ENCODE measurements around the gene SCNN1B.
"Not testable (repeated sequence)": the region's sequence is repeated elsewhere in the genome, so short reads cannot be mapped to it uniquely, and the experiment has no call there.

Gene SCNN1B

DNA sequence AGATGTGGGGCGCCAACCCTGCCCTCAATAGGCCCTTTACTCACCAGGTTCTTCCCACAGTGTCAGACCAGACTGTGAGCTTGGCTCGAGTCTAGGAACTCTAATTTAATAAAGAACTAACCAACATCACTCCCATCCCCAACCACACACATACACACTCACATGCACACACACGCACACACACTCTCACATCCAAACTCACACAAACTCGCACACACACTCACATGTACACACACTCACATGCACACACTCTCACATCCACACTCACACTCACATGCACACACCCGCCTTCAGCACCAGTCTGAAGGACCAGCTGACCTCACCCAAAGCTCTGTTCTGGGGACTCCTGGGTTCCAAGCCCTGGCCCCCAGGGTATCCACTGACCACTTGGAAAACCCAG, 87.1 kb downstream of the SCNN1B start:
- Mint-ChIP-seq H3K9me3 (no peaks in the 10 kb centered on the region), H3K4me3 (no peak overlapping the region), H3K27ac (no peak overlapping the region), H3K27me3 (ENCODE audit: low read depth) (no peaks in the 10 kb centered on the region), H3K36me3 (ENCODE audit: low read depth) (peaks cover 44% of the 10 kb centered on the region), H3K4me1 (no peaks in the 10 kb centered on the region)
- TF ChIP-seq, protein P1, sequence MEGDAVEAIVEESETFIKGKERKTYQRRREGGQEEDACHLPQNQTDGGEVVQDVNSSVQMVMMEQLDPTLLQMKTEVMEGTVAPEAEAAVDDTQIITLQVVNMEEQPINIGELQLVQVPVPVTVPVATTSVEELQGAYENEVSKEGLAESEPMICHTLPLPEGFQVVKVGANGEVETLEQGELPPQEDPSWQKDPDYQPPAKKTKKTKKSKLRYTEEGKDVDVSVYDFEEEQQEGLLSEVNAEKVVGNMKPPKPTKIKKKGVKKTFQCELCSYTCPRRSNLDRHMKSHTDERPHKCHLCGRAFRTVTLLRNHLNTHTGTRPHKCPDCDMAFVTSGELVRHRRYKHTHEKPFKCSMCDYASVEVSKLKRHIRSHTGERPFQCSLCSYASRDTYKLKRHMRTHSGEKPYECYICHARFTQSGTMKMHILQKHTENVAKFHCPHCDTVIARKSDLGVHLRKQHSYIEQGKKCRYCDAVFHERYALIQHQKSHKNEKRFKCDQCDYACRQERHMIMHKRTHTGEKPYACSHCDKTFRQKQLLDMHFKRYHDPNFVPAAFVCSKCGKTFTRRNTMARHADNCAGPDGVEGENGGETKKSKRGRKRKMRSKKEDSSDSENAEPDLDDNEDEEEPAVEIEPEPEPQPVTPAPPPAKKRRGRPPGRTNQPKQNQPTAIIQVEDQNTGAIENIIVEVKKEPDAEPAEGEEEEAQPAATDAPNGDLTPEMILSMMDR (IDR thresholded peaks at IDR 0.05; ENCODE audit: unreplicated experiment in 3 of 3), result no peak

DNA sequence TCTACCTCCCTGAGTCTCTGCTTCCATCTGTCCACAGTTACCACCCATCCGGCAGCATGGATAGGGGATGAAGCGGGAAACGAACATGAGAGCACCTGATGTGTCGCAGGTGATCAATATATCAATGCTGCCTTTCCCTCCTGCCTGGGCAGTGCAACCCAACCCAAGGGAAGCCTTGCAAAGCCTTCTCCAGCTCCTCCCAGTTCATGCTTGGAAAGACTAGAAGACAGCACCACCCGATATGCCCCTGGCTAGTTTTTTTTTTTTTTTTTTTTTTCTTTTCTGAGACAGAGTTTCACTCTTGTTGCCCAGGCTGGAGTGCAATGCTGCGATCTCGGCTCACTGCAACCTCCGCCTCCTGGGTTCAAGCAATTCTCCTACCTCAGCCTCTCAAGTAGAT, 87.8 kb downstream of the SCNN1B start:
- H3K27me3 Mint-ChIP-seq (ENCODE audit: low read depth); H3K4me3 Mint-ChIP-seq; H3K27ac Mint-ChIP-seq; H3K9me3 Mint-ChIP-seq; H3K4me1 Mint-ChIP-seq: not testable (repeated sequence)
- H3K36me3 Mint-ChIP-seq (ENCODE audit: low read depth), result peaks cover 48% of the 10 kb centered on the region

DNA sequence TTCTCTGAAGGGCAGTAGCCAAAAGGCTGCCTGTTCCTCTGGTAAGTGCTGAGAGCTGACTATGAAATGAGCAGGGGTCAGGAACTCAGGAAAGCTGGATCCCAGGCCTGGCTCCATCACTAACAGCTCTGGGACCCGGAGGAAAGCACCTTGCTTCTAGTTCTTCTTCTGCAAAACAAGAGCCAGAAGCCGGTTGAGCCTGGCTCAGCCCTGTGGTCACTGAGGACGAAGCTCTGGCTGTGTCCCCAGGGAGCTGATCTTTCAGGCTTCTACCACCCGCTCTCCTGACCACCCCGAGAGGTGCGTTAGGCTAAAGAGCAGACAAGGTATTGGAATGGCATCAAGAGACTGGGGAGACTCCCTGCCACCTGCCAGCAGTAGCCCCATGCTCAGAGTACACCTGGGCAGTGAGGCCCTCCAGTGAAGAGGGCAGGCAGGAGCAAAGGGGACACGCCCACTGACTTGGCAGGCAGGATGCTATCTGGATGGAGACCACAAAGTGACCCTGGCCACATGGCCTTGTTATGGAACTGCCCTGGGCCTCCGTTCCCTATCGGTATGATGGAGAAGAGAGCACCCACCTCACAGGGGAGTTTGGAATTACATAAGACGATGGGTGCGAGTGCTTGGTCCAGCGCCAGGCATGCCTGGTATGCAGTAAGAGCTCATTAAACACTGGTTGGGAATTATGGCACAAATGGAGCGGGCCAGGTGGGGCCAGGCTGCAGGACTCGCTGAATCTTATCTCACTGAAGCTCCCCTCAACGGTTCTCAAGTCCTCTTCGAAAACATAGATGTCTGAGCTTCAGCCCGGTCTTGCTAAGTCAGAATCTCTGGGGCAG, 89.5 kb downstream of the SCNN1B start:
- H3K27me3 Mint-ChIP-seq (ENCODE audit: low read depth), result no peaks in the 10 kb centered on the region
- H3K36me3 Mint-ChIP-seq (ENCODE audit: low read depth), result peaks cover 57% of the 10 kb centered on the region
- no peak overlapping the region for H3K27ac Mint-ChIP-seq
- no peaks in the 10 kb centered on the region for H3K4me1 Mint-ChIP-seq
- no peak overlapping the region for H3K4me3 Mint-ChIP-seq
- no peaks in the 10 kb centered on the region for H3K9me3 Mint-ChIP-seq
- TF ChIP-seq, protein P1 (IDR thresholded peaks at IDR 0.05; ENCODE audit: unreplicated experiment in 3 of 3), result no peak

DNA sequence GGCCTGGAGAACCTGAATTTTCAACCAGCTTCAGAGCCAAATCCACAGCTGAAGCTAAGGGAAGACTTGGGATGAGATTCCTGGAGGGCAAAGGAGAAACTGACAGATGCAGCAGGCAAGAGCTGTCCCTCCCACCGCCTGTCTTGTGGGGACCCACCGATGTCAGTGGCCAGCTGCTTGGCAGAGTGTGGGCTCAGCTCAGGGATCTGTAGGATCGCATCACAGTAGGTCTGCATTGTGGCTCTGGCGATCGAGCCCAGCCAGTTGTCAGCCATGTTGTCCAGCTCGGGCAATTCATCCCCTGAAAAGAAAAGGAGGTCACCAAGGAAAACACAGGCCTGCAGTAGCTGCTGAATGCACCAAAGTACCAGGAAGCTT, 90.1 kb downstream of the SCNN1B start:
- TF ChIP-seq, protein P1 (IDR thresholded peaks at IDR 0.05; ENCODE audit: unreplicated experiment in 3 of 3), result no peak
- H3K27ac Mint-ChIP-seq, result no peak overlapping the region
- peaks cover 60% of the 10 kb centered on the region for H3K36me3 Mint-ChIP-seq (ENCODE audit: low read depth)
- no peaks in the 10 kb centered on the region for H3K9me3 Mint-ChIP-seq
- no peak overlapping the region for H3K4me3 Mint-ChIP-seq
- H3K27me3 Mint-ChIP-seq (ENCODE audit: low read depth), result no peaks in the 10 kb centered on the region
- no peaks in the 10 kb centered on the region for H3K4me1 Mint-ChIP-seq

DNA sequence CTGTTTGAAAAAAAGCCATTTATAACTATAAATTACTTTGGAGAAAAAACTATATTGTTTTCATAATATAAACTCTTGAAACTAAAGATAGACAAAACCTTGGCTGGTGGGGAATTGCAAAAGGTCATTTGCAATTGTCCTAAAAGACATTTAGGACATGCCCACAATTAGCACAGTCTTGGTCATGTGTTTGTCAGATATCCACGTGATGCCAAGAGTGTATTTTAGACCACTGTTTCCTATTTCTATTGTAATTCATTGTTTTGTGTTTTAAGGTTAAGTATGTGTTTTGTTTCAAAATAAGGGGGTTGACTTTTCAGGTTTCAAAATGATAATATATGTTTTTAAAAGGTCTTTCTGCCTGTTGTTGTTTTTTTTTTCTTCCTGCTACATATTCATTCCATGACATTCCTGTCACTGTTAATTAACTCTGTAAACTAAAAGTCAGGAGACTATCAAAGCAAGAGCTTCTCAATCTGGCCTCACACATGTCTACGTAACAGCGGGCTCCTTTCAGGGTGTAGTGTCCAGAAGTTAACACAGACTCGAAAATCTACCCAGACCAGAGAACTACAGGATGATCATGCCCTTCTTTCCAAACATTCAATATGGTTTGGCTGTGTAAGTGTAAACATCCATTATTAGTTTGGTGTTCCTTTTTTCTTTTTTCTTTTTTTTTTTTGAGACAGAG, 92.2 kb downstream of the SCNN1B start:
- peaks cover 11% of the 10 kb centered on the region for H3K4me1 Mint-ChIP-seq
- H3K27ac Mint-ChIP-seq, result no peak overlapping the region
- no peaks in the 10 kb centered on the region for H3K9me3 Mint-ChIP-seq
- peaks cover 69% of the 10 kb centered on the region for H3K36me3 Mint-ChIP-seq (ENCODE audit: low read depth)
- H3K4me3 Mint-ChIP-seq, result no peak overlapping the region
- TF ChIP-seq, protein P1 (IDR thresholded peaks at IDR 0.05; ENCODE audit: unreplicated experiment in 3 of 3), result no peak
- H3K27me3 Mint-ChIP-seq (ENCODE audit: low read depth), result no peaks in the 10 kb centered on the region

DNA sequence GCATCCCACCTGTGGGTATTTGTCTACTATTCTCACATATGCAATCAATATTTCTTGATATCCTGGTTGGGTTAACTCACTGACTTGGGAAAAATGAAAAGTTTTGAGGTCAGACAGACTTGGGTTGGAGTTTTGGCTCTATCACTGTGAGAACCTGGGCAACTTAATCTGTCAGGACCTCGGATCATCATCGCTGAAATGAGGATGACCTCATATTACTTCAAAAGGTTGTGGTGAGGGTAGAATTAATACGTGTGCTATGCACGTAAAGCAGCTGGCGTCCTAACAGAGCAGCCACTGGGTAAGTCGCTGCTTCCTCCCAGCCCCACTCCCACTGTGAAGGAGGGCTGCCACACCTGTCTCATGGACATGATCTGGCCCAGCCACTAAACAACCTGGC, 93.6 kb downstream of the SCNN1B start:
- H3K4me1 Mint-ChIP-seq, result peaks cover 26% of the 10 kb centered on the region
- H3K36me3 Mint-ChIP-seq (ENCODE audit: low read depth), result peaks cover 77% of the 10 kb centered on the region
- no peaks in the 10 kb centered on the region for H3K27me3 Mint-ChIP-seq (ENCODE audit: low read depth)
- no peaks in the 10 kb centered on the region for H3K9me3 Mint-ChIP-seq
- TF ChIP-seq, protein P1 (IDR thresholded peaks at IDR 0.05; ENCODE audit: unreplicated experiment in 3 of 3), result no peak
- no peak overlapping the region for H3K27ac Mint-ChIP-seq
- no peak overlapping the region for H3K4me3 Mint-ChIP-seq
